OCI-M2 (cell line): ENCODE results near the gene MYO15B.

Experiments
- DNase-seq: peaks from one replicate; lab custom pipeline; 2025; ENCODE audit not compliant: unreplicated experiment; lab: John Stamatoyannopoulos, UW

The MYO15B gene

GRCh38 chr17:75602644-75603043 is 15.0 kb downstream of the MYO15B start:
- no peak for DNase-seq

- DNase-seq = no peak
Observed at GRCh38 chr17:75603123-75603522, 15.5 kb downstream of the MYO15B start.

- no peak for DNase-seq
Observed at GRCh38 chr17:75604034-75604695, 16.6 kb downstream of the MYO15B start.

GRCh38 chr17:75605790-75606189 is 18.2 kb downstream of the MYO15B start:
- no peak for DNase-seq

- no peak for DNase-seq
Observed at GRCh38 chr17:75607086-75607485, 19.5 kb downstream of the MYO15B start.

DNA sequence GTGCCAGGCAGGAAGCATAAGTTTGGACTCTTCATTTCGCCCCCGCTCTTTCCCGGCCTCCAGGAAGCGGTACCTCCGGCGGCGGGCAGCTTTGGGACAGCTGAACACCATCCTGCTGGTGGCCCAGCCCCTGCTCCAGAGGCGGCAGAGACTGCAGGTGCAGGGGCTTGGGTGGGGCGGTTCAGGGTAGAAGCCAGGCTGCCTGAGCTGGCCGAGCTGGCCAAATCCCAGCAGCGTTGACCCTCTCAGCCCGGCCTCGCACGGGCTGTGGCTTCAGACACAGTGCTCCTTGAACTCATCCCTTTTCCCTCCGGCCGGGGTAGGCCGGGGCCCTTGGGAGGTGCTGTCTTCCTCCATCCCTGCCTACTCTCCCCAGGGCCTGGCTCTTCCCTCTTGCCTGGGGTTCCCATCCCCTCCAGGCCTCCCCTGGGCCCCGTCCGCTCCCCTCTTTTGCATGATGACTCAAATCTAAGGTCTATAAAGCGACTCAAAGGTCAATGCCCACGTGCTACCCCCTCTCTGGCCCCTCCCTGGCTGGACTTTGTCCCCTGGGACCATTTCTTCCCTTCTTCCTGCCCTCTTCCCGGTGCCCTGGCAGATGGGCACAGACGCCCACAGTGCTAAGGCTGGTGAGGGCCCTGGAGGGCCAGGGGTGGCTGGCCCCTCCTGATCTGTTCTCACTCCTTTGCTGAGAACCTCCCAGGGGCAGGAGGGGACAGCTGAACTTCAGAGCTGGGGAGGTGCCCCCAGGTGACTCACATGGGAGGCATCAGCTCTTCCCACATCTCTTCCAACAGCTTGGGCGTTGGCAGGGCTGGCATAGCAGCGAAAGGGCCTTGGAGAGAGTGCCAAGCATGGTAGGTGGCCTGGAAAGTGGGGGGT is 22.7 kb downstream of the MYO15B start:
- no peak for DNase-seq

GRCh38 chr17:75611851-75612429 is 24.3 kb downstream of the MYO15B start:
- no peak for DNase-seq

DNA sequence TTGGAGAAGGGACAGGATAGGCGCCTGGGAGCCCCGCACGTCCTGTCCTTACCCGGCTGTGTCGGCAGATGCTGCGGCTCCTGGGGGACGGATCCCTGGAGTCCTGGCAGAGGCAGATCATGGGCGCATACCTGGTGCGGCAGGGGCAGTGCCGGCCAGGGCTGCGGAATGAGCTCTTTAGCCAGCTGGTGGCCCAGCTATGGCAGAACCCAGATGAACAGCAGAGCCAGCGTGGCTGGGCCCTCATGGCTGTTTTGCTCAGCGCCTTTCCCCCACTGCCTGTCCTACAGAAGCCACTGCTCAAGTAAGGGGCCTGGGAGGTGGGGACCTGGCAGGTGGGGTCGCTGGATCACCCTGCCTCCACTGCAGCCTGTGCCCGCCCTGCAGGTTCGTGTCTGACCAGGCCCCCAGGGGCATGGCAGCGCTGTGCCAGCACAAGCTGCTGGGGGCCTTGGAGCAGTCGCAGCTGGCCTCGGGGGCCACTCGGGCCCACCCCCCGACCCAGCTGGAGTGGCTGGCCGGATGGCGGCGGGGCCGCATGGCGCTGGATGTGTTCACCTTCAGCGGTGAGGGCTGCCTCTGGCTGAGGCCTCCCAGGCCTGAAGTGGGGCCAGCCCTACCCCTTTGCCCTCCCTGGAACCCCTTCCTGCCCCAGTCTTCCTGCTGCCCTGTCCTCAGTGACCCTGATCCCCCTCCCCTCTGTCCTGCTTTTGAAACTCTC is 25.5 kb downstream of the MYO15B start:
- no peak for DNase-seq

DNA sequence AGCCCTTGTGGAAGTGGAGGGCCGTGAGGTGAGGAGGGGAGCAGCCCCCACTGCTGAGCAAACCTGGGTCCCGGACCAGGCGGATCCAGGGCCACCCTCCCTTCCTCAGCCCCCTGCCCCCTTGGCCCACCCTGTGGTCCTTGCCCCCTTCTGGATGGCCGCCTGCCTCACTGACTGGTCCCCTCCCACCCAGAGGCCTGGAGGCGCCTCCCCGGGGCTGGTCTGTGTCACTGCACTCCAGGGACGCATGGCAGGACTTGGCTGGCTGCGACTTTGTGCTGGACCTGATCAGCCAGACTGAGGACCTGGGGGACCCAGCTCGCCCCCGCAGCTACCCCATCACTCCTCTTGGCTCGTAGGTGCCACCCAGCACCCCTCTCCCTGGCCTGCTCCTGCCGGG is 26.4 kb downstream of the MYO15B start:
- DNase-seq = no peak

- no peak for DNase-seq
Observed at GRCh38 chr17:75614556-75615270, 27.1 kb downstream of the MYO15B start.

GRCh38 chr17:75615301-75615700 is 27.7 kb downstream of the MYO15B start:
- no peak for DNase-seq

- DNase-seq = no peak
Observed at GRCh38 chr17:75616521-75617122, 29.0 kb downstream of the MYO15B start.

GRCh38 chr17:75617218-75617617 is 29.6 kb downstream of the MYO15B start:
- DNase-seq = no peak

GRCh38 chr17:75617675-75618074 is 30.1 kb downstream of the MYO15B start:
- DNase-seq = no peak

DNA sequence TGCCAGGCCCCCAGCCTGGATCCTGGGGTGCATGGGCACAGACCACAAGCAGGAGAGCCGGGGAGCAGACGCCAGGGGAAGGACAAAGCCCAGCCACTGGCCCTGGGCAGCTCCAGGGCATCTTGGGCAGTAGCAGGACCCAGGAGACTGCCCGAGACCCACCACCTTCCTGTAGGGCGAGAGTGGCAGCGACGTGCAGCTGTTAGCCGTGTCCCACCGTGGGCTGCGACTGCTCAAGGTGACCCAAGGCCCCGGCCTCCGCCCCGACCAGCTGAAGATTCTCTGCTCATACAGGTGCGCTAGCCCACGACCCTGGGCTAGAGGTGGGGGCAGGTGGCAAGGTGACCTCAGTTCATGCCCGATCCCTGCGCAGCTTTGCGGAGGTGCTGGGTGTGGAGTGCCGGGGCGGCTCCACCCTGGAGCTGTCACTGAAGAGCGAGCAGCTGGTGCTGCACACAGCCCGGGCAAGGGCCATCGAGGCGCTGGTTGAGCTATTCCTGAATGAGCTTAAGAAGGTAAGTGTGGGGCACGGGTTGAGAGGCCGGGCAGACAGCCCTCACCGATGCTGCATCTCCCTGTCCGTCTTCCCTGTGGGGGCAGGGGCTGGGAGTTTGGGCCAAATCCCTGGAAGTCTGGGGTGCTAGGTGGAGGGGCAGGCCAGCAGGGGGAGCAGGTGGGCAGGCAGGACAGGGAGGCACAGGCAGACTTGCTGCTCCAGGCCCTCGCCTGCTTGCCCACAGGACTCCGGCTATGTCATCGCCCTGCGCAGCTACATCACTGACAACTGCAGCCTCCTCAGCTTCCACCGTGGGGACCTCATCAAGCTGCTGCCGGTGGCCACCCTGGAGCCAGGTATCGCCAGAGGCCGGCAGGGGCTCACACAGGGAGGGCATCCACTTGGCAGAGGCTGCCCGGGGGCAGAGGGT is 32.2 kb downstream of the MYO15B start:
- DNase-seq = no peak

DNA sequence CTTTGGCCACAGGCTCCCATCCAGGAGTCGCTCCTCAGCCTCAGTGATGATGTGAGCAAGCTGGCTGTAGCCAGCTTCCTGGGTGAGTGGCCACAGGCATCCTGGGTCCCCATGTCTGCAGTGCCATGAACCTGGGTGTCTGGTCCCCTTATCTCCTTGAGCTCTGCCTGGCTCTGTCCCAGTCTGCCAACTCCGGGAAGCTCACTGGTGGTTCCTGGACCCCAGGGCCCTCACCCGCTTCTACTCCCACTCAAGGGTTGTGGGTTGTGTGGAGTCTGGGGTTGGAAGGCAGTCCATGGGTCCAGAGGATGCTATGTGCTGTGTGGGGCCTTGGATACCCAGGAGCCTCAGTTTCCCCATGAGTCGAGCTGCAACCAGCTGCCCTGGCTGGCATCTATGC is 33.9 kb downstream of the MYO15B start:
- no peak for DNase-seq

DNA sequence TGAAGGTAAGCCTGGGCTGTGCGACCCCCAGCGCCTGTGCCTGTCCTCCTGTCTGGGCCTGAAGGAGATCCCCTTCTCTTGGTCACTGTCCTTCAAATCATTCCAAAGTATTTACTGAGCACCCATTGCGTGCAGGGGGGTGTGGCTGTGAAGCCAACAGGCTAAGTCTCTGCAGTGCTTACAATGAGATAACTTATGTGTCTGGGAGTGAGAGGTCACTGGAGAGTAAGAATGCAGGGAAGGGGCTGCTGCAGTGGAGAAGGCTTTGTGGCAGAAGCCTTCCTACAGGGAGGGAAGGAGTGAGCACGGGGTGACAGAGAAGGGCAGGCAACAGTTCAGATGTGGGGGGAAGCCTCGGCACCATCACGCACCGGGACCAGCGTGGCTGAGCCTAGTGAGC is 34.5 kb downstream of the MYO15B start:
- DNase-seq = no peak

DNA sequence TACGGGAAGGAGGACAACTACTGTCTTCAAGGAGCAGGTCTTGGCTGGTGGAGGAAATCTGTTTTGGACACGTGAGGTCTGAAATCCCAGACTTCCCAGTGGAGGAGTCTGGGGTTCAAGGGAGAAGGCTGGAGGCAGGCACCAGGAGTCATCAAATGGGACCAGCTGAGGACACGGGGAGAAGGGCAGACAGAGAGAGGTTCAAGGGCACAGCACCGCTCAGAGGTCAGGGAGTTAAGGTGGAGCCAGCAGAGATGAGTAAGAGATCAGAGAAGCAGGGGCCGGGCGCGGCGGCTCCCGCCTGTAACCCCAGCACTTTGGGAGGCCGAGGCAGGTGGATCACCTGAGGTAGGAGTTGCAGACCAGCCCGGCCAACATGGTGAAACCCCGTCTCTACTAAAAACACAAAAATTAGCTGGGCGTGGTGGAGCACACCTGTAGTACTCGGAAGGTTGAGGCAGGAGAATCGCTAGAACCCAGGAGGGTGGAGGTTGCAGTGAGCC is 35.2 kb downstream of the MYO15B start:
- no peak for DNase-seq

DNA sequence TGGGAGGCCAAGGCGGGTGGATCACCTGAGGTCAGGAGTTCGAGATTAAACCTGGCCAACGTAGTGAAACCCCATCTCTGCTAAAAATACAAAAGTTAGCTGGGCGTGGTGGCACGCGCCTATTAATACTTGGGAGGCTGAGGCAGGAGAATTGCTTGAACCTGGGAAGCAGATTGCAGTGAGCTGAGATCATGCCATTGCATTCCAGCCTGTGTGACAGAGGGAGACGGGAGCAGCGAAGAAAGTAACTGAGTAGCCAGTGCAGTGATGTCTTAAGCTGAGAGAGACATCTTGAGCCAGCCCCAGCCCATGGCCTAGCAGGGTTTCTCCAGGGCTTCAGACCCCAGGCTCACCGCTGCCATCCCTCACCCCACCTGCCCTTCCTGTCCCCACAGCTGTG is 35.8 kb downstream of the MYO15B start:
- no peak for DNase-seq
